ENCODE results near the gene FLG2.
"Not testable (repeated sequence)": the region's sequence is repeated elsewhere in the genome, so short reads cannot be mapped to it uniquely, and the experiment has no call there.

The FLG2 gene

GRCh38 chr1:152313319-152313801 lies 46.4 kb downstream of the FLG2 start:
- no peak for DNase-seq (ENCODE audit: extremely low read depth in 1 of 2, low read depth in 1 of 2)

DNA sequence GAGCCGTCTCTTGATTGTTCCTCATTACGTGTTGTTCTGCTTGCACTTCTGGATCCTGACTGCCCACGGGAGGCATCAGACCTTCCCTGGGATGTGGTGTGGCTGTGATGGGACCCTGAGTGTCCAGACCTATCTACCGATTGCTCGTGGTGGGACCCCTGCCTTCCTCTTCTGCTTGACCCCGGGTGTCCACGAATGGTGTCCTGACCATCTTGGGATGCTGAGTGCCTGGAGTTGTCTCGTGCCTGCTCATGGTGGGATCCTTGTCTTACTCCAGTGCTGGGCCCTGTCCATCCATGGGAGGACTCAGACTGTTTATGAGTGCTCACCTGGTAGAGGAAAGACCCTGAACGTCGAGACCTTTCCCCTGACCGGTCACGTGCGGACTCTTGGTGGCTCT lies 47.6 kb downstream of the FLG2 start:
- DNase-seq (ENCODE audit: extremely low read depth in 1 of 2, low read depth in 1 of 2): not testable (repeated sequence)

- no peak for DNase-seq (ENCODE audit: extremely low read depth in 1 of 2, low read depth in 1 of 2)
These were observed 49.9 kb downstream of the FLG2 start for GRCh38 chr1:152309955-152310354.

GRCh38 chr1:152309320-152309901 lies 50.4 kb downstream of the FLG2 start:
- DNase-seq (ENCODE audit: extremely low read depth in 1 of 2, low read depth in 1 of 2): not testable (repeated sequence)

DNA sequence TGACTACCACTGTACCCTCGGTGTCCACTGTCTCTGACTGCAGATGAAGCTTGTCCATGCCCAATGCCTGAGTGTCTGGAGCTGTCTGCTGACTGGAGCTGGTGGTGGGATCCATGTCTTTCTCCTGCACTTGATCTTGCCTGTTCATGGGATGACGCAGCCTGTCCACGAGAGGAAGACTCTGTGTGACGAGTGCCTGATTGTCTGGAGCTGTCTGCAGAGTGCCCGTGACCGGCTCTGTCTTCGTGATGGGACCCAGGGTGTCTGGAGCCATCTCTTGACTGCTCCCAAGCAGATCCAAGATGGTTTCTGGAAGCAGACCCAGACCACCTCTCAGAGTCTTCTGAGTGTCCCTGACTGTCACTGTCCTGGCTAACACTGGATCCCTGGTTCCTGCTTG lies 51.0 kb downstream of the FLG2 start:
- not testable (repeated sequence) for DNase-seq (ENCODE audit: extremely low read depth in 1 of 2, low read depth in 1 of 2)

DNA sequence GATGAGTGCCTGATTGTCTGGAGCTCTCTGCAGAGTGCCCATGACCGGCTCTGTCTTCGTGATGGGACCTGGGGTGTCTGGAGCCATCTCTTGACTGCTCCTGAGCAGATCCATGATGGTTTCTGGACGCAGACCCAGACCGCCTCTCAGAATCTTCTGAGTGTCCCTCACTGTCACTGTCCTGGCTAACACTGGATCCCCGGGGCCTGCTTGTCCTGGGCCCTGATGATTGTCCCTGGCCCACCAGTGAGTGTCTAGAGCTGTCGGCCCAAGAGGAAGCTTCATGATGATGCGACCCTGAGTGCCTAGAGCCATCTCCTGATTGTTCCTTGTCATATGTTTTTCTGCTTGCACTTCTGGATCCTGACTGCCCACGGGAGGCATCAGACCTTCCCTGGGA lies 51.8 kb downstream of the FLG2 start:
- DNase-seq (ENCODE audit: extremely low read depth in 1 of 2, low read depth in 1 of 2): not testable (repeated sequence)

DNA sequence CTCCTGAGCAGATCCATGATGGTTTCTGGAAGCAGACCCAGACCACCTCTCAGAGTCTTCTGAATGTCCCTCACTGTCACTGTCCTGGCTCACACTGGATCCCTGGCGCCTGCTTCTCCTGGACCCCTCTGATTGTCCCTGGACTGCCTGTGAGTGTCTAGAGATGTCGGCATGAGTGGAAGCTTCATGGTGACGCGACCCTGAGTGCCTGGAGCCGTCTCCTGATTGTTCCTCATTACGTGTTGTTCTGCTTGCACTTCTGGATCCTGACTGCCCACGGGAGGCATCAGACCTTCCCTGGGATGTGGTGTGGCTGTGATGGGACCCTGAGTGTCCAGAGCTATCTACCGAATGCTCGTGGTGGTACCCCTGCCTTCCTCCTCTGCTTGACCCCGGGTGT lies 53.7 kb downstream of the FLG2 start:
- DNase-seq (ENCODE audit: extremely low read depth in 1 of 2, low read depth in 1 of 2): not testable (repeated sequence)

GRCh38 chr1:152304773-152305172 lies 55.0 kb downstream of the FLG2 start:
- DNase-seq (ENCODE audit: extremely low read depth in 1 of 2, low read depth in 1 of 2): not testable (repeated sequence)

- DNase-seq (ENCODE audit: extremely low read depth in 1 of 2, low read depth in 1 of 2): not testable (repeated sequence)
These were observed 56.5 kb downstream of the FLG2 start for GRCh38 chr1:152303139-152303872.

Data from stimulated activated CD8-positive, alpha-beta memory T cell treated with anti-CD3 and anti-CD28 coated beads, Interleukin-7, amount 100 ng/mL, for 48 hours (primary cell).